H1 (cell line): Measurements from ENCODE around the gene DISC1. TPM values are rescaled to one million over a fixed set of nuclear protein-coding genes. Genes with fewer than 3 reads are reported as not detected.

Experiments
- CTCF ChIA-PET: fragments of 300-600 bp; sonication (Branson Sonifier 250); formaldehyde crosslinking; loops from one replicate; lab custom pipeline; 2021; ENCODE audit not compliant: partially characterized antibody; lab: Charles Lee
- POLR2A ChIA-PET: fragments of 300-600 bp; sonication (Branson Sonifier 250); formaldehyde crosslinking; loops from one replicate; lab custom pipeline; 2021; ENCODE audit warnings: inconsistent platforms; ENCODE audit not compliant: partially characterized antibody; lab: Charles Lee
- DNase-seq, 2 experiments: peaks; one replicate each; pipeline versions ENCODE4 v3.0.0 to v3.0.0-alpha.2; 2010 to 2022; ENCODE audit warnings: low spot score in 2 of 2, low read depth in 1 of 2, mixed read lengths in 1 of 2
- FAIRE-seq: peaks from 2 replicates; lab custom pipeline; 2011; peaks lifted over from hg19 to GRCh38; lab: Jason Lieb, UNC
- H2AFZ ChIP-seq: 2 replicates; pipeline ENCODE4 v1.8.1; 2012; ENCODE audit warnings: low read length, inconsistent platforms
- H2AK5ac ChIP-seq: 2 replicates; pipeline ENCODE4 v1.6.1; 2013; ENCODE audit warnings: low read depth, low read length
- H2BK120ac ChIP-seq: replicated peaks from 2 replicates; pipeline ENCODE3; 2013; ENCODE audit warnings: low read depth, low read length, inconsistent platforms
- H2BK12ac ChIP-seq: 2 replicates; pipeline ENCODE4 v1.6.1; 2013; ENCODE audit warnings: low read depth, low read length
- H2BK15ac ChIP-seq: 2 replicates; pipeline ENCODE4 v1.6.1; 2013; ENCODE audit warnings: low read length
- H2BK20ac ChIP-seq: 2 replicates; pipeline ENCODE4 v1.6.1; 2013; ENCODE audit warnings: low read length
- H2BK5ac ChIP-seq: 2 replicates; pipeline ENCODE4 v1.6.1; 2013; ENCODE audit warnings: low read depth, low read length
- H3K14ac ChIP-seq: 2 replicates; pipeline ENCODE4 v1.6.1; 2013; ENCODE audit warnings: inconsistent platforms; ENCODE audit not compliant: insufficient read length
- H3K18ac ChIP-seq: 2 replicates; pipeline ENCODE4 v1.6.1; 2013; ENCODE audit warnings: low read length; ENCODE audit errors: extremely low read depth
- H3K23ac ChIP-seq: 2 replicates; pipeline ENCODE4 v1.6.1; 2013; ENCODE audit warnings: inconsistent platforms; ENCODE audit not compliant: insufficient read length
- H3K23me2 ChIP-seq: 2 replicates; pipeline ENCODE4 v1.6.1; 2013; ENCODE audit warnings: low read depth, low read length
- H3K27ac ChIP-seq: 2 replicates; pipeline ENCODE4 v1.6.1; 2011; ENCODE audit warnings: low read depth, low read length, inconsistent platforms
- H3K27me3 ChIP-seq, 4 experiments: replicated peaks in 1 of 4; 1 replicate in 1 of 4; 2 replicates in 3 of 4; pipeline versions ENCODE4 v1.6.1 to v1.8.1; 2011 to 2013; ENCODE audit warnings: low read length in 3 of 4, mild to moderate bottlenecking in 3 of 4, inconsistent platforms in 2 of 4, mixed read lengths in 2 of 4, moderate library complexity in 1 of 4; ENCODE audit not compliant: control insufficient read depth in 3 of 4, insufficient read depth in 3 of 4; ENCODE audit errors: extremely low read depth in 1 of 4
- H3K36me3 ChIP-seq, 4 experiments: 2 replicates each; pipeline versions ENCODE4 v1.6.1 to v1.8.1; 2011 to 2013; ENCODE audit warnings: mild to moderate bottlenecking in 4 of 4, low read length in 3 of 4, moderate library complexity in 2 of 4, control low read depth in 1 of 4, inconsistent platforms in 1 of 4; ENCODE audit not compliant: insufficient read depth in 4 of 4, control insufficient read depth in 2 of 4
- H3K4ac ChIP-seq: replicated peaks from 2 replicates; pipeline ENCODE3; 2013; ENCODE audit warnings: low read length, low read depth, mixed read lengths, inconsistent platforms; ENCODE audit not compliant: insufficient read length
- H3K4me1 ChIP-seq, 4 experiments: replicated peaks in 1 of 4; 1 replicate in 1 of 4; 2 replicates in 3 of 4; pipeline versions ENCODE4 v1.6.1 to v1.8.1; 2011 to 2013; ENCODE audit warnings: low read length in 3 of 4, inconsistent platforms in 2 of 4, mixed read lengths in 1 of 4; ENCODE audit not compliant: insufficient read depth in 4 of 4, control insufficient read depth in 3 of 4
- H3K4me2 ChIP-seq, 2 experiments: 2 replicates each; pipeline versions ENCODE4 v1.6.1 to v1.8.1; 2011 to 2013; ENCODE audit warnings: low read depth in 2 of 2, low read length in 2 of 2, control low read depth in 1 of 2, inconsistent platforms in 1 of 2, mild to moderate bottlenecking in 1 of 2; ENCODE audit not compliant: insufficient read depth in 1 of 2
- H3K4me3 ChIP-seq, 4 experiments: fragments of 200-600, 300-600 bp in 1 of 4; sonication (generic), shearing (Covaris generic), sonication (Bioruptor Twin) in 1 of 4; 2 replicates each; pipeline versions ENCODE4 v1.5.1 to v1.8.1; 2011 to 2016; ENCODE audit warnings: low read length in 4 of 4, low read depth in 3 of 4, control low read depth in 2 of 4, inconsistent platforms in 2 of 4, mild to moderate bottlenecking in 2 of 4, mixed read lengths in 1 of 4, moderate library complexity in 1 of 4; ENCODE audit not compliant: insufficient read depth in 2 of 4; ENCODE audit errors: extremely low read depth in 1 of 4
- H3K56ac ChIP-seq: replicated peaks from 2 replicates; pipeline ENCODE3; 2013; ENCODE audit warnings: low read depth, mild to moderate bottlenecking, mixed read lengths, low read length, inconsistent platforms; ENCODE audit not compliant: insufficient read length
- H3K79me1 ChIP-seq: 2 replicates; pipeline ENCODE4 v1.6.1; 2013; ENCODE audit warnings: low read depth, low read length, control low read depth
- H3K79me2 ChIP-seq, 2 experiments: 2 replicates each; pipeline versions ENCODE4 v1.6.1 to v1.8.1; 2012 to 2013; ENCODE audit warnings: low read length in 2 of 2, mild to moderate bottlenecking in 2 of 2, inconsistent platforms in 1 of 2; ENCODE audit not compliant: insufficient read depth in 2 of 2, control insufficient read depth in 1 of 2
- H3K9ac ChIP-seq, 4 experiments: replicated peaks in 1 of 4; 1 replicate in 1 of 4; 2 replicates in 3 of 4; pipeline versions ENCODE4 v1.6.1 to v1.8.1; 2011 to 2013; ENCODE audit warnings: low read depth in 3 of 4, low read length in 3 of 4, control low read depth in 2 of 4, mild to moderate bottlenecking in 2 of 4, moderate library complexity in 2 of 4, inconsistent platforms in 1 of 4; ENCODE audit errors: extremely low read depth in 1 of 4
- H3K9me3 ChIP-seq, 2 experiments: 2 replicates each; pipeline versions ENCODE4 v1.6.1 to v1.8.1; 2012 to 2013; ENCODE audit warnings: mild to moderate bottlenecking in 2 of 2, moderate library complexity in 2 of 2, control low read depth in 1 of 2, inconsistent platforms in 1 of 2, low read depth in 1 of 2, low read length in 1 of 2, mixed read lengths in 1 of 2; ENCODE audit not compliant: insufficient read depth in 2 of 2
- H4K20me1 ChIP-seq, 2 experiments: replicated peaks in 1 of 2; 2 replicates each; pipeline versions ENCODE3 to v1.8.1; 2011 to 2013; ENCODE audit warnings: inconsistent platforms in 2 of 2, low read length in 2 of 2, mild to moderate bottlenecking in 1 of 2; ENCODE audit not compliant: insufficient read depth in 2 of 2, control insufficient read depth in 1 of 2
- H4K5ac ChIP-seq: 2 replicates; pipeline ENCODE4 v1.6.1; 2013; ENCODE audit warnings: low read length, low read depth, mixed read lengths, inconsistent platforms; ENCODE audit not compliant: insufficient read length
- H4K8ac ChIP-seq: 2 replicates; pipeline ENCODE4 v1.8.0; 2013; ENCODE audit warnings: mild to moderate bottlenecking, moderate library complexity, low read length, inconsistent platforms; ENCODE audit not compliant: insufficient read depth; ENCODE audit errors: extremely low read depth
- H4K91ac ChIP-seq: replicated peaks from 2 replicates; pipeline ENCODE3; 2013; ENCODE audit warnings: low read length, mixed read lengths, inconsistent platforms; ENCODE audit not compliant: insufficient read length
- RAD21 ChIP-seq, 2 experiments: IDR thresholded peaks in 1 of 2; conservative IDR thresholded peaks in 1 of 2; 2 replicates each; pipeline ENCODE4 v1.6.1; 2011; ENCODE audit warnings: low read depth in 2 of 2, low read length in 2 of 2, improper control_type of control experiment in 1 of 2, inconsistent platforms in 1 of 2, mild to moderate bottlenecking in 1 of 2, moderate library complexity in 1 of 2
- SP1 ChIP-seq: IDR thresholded peaks from 2 replicates; pipeline ENCODE4 v1.6.1; 2011; ENCODE audit warnings: low read depth, low read length
- WGBS, 2 experiments: shearing (Covaris generic) in 1 of 2; methylation state at CpG; one replicate each; pipeline versions ENCODE4 v1.1.6 to v1.1.7; 2013 to 2015; ENCODE audit warnings: low lambda C conversion rate in 2 of 2, mixed read lengths in 2 of 2, inconsistent platforms in 1 of 2, low coverage in 1 of 2, missing lambda C conversion rate in 1 of 2; ENCODE audit not compliant: insufficient replicate concordance in 2 of 2, insufficient coverage in 1 of 2, insufficient read length in 1 of 2; ENCODE audit errors: extremely low coverage in 1 of 2, missing lambda C conversion rate in 1 of 2; 5-methylcytosine and 5-hydroxymethylcytosine counted together
- polyA plus RNA-seq, 7 experiments: library from polyadenylated mRNA; depleted of rRNA in 3 of 7; stranded (reverse) in 5 of 7; unstranded in 2 of 7; fragments of >200 nt in 5 of 7; fragments of 200-250 nt in 2 of 7; gene quantifications; 1 replicate in 5 of 7; 2 replicates in 1 of 7; 4 replicates in 1 of 7; pipeline versions ENCODE4 v1.2.1 to v1.2.3, GENCODE V29; 2011 to 2013; ENCODE audit warnings: missing spikeins in 2 of 7, mixed read lengths in 2 of 7
- total RNA-seq: library from RNA; stranded (reverse); fragmentation: NEBNext Ultra II Directional; extraction: Animal tissue kit (Norgen Biotek cat#: 25700); gene quantifications from 2 replicates; pipeline ENCODE4 v1.2.1, GENCODE V29; 2021

The DISC1 gene
- total and polyA plus RNA-seq, 2 of the 8 experiments (the other 6 are each of a cell fraction or from before 2014, with no cell fraction given) = 1.1 to 3.5 TPM

DNA sequence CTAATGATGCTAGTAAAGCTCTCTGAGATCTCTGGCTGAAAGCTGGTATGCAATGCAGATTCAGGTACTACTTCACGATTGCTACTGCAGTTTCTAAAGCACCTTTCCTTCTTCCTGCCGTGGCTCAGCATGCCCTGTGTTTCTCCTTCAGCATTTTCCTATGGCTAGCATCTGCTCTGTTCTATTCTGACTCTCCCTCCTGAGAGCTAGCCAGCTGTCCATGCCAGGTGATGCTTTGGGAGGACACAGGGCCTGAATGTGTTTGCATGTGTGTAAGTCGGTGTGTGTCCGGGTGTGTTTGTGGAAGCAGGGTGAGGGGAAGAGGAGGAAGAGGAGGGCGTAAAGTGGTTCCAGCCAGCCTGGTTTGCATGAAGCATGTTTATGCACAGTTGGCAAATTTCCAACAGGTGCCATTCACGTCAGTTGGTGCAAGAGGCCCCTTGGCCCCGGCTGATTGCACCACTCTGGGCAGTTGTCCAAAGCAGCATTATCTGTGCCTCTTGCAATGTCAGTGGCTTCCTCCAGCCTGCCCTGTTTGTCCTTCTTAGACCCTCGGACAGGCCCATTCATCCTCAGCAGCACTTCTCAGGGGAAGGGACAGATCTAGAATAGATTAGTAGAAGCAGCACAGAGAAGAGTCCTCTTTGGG, 433.3 kb downstream of the DISC1 start:
- DNase-seq (no peak), FAIRE-seq (no peak)
- CTCF ChIA-PET = interaction anchor here (0.9 kb wide), 1 partner anchor 76 kb away, joined by 3 read pairs; no protein-coding TSS in a partner anchor
- H3K9me3 ChIP-seq = no peaks in the 10 kb centered on the region
- H3K27me3 ChIP-seq = peaks cover 0 to 2% (median 0%) of the 10 kb centered on the region in 4 experiments; a peak in 4 of 7 replicates
- no peak overlapping the region for H2BK5ac ChIP-seq
- no peak overlapping the region; the same call in 1 of the 2 replicates for H2BK15ac ChIP-seq
- no peaks in the 10 kb centered on the region for H3K79me2 ChIP-seq
- H3K23me2 ChIP-seq = no peaks in the 10 kb centered on the region
- no peak overlapping the region for H3K14ac ChIP-seq
- H4K5ac ChIP-seq = no peak overlapping the region
- H3K4me3 ChIP-seq = no peak overlapping the region
- H3K4ac ChIP-seq = no peak overlapping the region
- H2AK5ac ChIP-seq = no peak overlapping the region
- peak overlapping the region; percentile 9; the same call in 1 of the 2 replicates for H3K18ac ChIP-seq
- no peak overlapping the region for H3K23ac ChIP-seq
- H3K56ac ChIP-seq = no peak overlapping the region
- H3K4me2 ChIP-seq = no peak overlapping the region
- no peaks in the 10 kb centered on the region for H3K79me1 ChIP-seq
- H4K91ac ChIP-seq = no peak overlapping the region
- no peak overlapping the region for H2BK120ac ChIP-seq
- peaks cover 0 to 3% of the 10 kb centered on the region in 2 experiments for H4K20me1 ChIP-seq
- H4K8ac ChIP-seq = no peak overlapping the region
- WGBS, 2 experiments = 84% methylated on average over 8 of the region's 8 CpGs; no CpG with 5 or more reads in 1 of the 2 experiments
- no peaks in the 10 kb centered on the region; a peak in 1 of 8 replicates for H3K36me3 ChIP-seq
- no peak overlapping the region for H3K27ac ChIP-seq
- no peak overlapping the region for H2BK12ac ChIP-seq
- H2BK20ac ChIP-seq = no peak overlapping the region
- TF ChIP-seq SP1 (no peak), RAD21 (IDR thresholded peaks at IDR 0.05 in 1 of 2, conservative IDR thresholded peaks at IDR 0.05 in 1 of 2; ENCODE audit: low read depth in 2 of 2, low read length in 2 of 2) (no peak)
- H2AFZ ChIP-seq = no peak overlapping the region
- POLR2A ChIA-PET = interaction anchor here (1.5 kb wide), 1 partner anchor 51 kb away, joined by 3 read pairs; no protein-coding TSS in a partner anchor
- H3K4me1 ChIP-seq = peaks cover 0 to 6% (median 3%) of the 10 kb centered on the region in 4 experiments; a peak in 3 of 7 replicates
- no peak overlapping the region for H3K9ac ChIP-seq
